Caco-2 (cell line): ENCODE measurements around the gene C4BPB. TPM values are rescaled to one million over a fixed set of nuclear protein-coding genes. Genes with fewer than 3 reads are reported as not detected.

Experiments
- BruUV-seq: library from RNA; stranded (reverse); fragments of 400-500 nt; replicated peaks from 2 replicates; lab custom pipeline; 2021; lab: Mats Ljungman, UMichigan
- CTCF ChIA-PET: fragments of 300-600 bp; sonication (Branson Sonifier 250); formaldehyde crosslinking; loops from one replicate; lab custom pipeline; 2022; ENCODE audit warnings: antibody characterized with exemption; lab: Charles Lee
- POLR2A ChIA-PET: fragments of 300-600 bp; sonication (Branson Sonifier 250); formaldehyde crosslinking; loops from one replicate; lab custom pipeline; 2022; ENCODE audit warnings: antibody characterized with exemption; lab: Charles Lee
- DNase-seq, 2 experiments: peaks; one replicate each; pipeline versions ENCODE4 v3.0.0 to v3.0.0-alpha.2; 2020 to 2022
- H3K27me3 ChIP-seq: replicated peaks from 2 replicates; pipeline ENCODE4 v1.6.0; 2011; ENCODE audit warnings: low read length; ENCODE audit not compliant: control insufficient read depth, insufficient read depth
- H3K36me3 ChIP-seq: 2 replicates; pipeline ENCODE4 v1.5.1; 2011; ENCODE audit warnings: low read length; ENCODE audit not compliant: control insufficient read depth, insufficient read depth
- H3K4me1 ChIP-seq: fragments of 250-450 bp; sonication (Bioruptor Pico); 2 replicates; pipeline ENCODE4 v1.5.1; 2020; ENCODE audit warnings: mild to moderate bottlenecking
- H3K4me3 ChIP-seq: 2 replicates; pipeline ENCODE4 v1.5.1; 2011; ENCODE audit warnings: low read depth, mild to moderate bottlenecking, control low read depth, low read length
- H3K9me3 ChIP-seq: fragments of 250-450 bp; sonication (Bioruptor Pico); 2 replicates; pipeline ENCODE4 v1.5.1; 2020; ENCODE audit warnings: mild to moderate bottlenecking, moderate library complexity
- H3K27ac Mint-ChIP-seq: one replicate; pipeline ENCODE4 v1.8.0; 2022; ENCODE audit warnings: mixed read lengths; ENCODE audit not compliant: unreplicated experiment
- H3K27me3 Mint-ChIP-seq: one replicate; pipeline ENCODE4 v1.8.0; 2022; ENCODE audit warnings: mixed read lengths; ENCODE audit not compliant: insufficient read depth, unreplicated experiment
- H3K36me3 Mint-ChIP-seq: one replicate; pipeline ENCODE4 v1.8.0; 2022; ENCODE audit warnings: mild to moderate bottlenecking, mixed read lengths; ENCODE audit not compliant: insufficient read depth, unreplicated experiment
- H3K4me1 Mint-ChIP-seq: one replicate; pipeline ENCODE4 v1.8.0; 2022; ENCODE audit warnings: low read depth, mixed read lengths; ENCODE audit not compliant: unreplicated experiment
- H3K4me3 Mint-ChIP-seq: one replicate; pipeline ENCODE4 v1.8.0; 2022; ENCODE audit warnings: mild to moderate bottlenecking, moderate library complexity, mixed read lengths; ENCODE audit not compliant: unreplicated experiment
- H3K9me3 Mint-ChIP-seq: one replicate; pipeline ENCODE4 v1.8.0; 2022; ENCODE audit warnings: mixed read lengths; ENCODE audit not compliant: unreplicated experiment
- CTCF ChIP-seq, 2 experiments: fragments of 200-600 bp in 1 of 2; IDR thresholded peaks; 1 replicate in 1 of 2; 2 replicates in 1 of 2; pipeline versions ENCODE4 v1.5.1 to v1.8.0; 2011 to 2022; ENCODE audit warnings: antibody characterized with exemption in 1 of 2, control low read depth in 1 of 2, inconsistent platforms in 1 of 2, low read depth in 1 of 2, low read length in 1 of 2, mild to moderate bottlenecking in 1 of 2, moderate library complexity in 1 of 2; ENCODE audit not compliant: insufficient read depth in 1 of 2, severe bottlenecking in 1 of 2, unreplicated experiment in 1 of 2
- intact Hi-C: fragments of 100-400 bp; cut with micrococcal nuclease; formaldehyde crosslinking; loops from one replicate; pipeline ENCODE4 v1.10.0; 2022; ENCODE audit not compliant: unreplicated experiment
- total RNA-seq: library from RNA; stranded (reverse); gene quantifications from 2 replicates; pipeline ENCODE4 v1.2.3, GENCODE V29; 2022

The C4BPB gene
- total RNA-seq, 1 experiment from 2014 or later: 99.8 TPM

DNA sequence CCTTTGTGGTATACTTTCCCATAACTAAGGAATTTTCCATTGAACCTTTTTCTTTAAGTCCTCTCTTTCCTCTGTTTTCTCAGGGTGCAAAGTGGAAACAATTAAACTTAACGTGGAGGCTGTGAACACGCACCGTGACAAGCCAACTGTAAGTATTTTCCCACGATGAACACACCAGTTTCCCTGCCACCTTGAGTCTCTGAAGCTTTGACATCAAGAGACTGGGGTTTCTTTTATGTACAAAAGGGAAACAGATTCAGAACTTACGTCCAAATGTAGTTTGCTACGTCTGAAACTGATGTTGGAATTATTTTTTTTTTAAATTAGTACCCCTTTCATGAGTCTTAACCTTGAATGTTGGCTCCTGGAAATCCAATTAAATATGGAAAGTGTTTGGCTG is 17.2 kb upstream of the C4BPB start:
- Mint-ChIP-seq H3K4me1 (no peaks in the 10 kb centered on the region), H3K4me3 (no peak overlapping the region), H3K27ac (no peak overlapping the region), H3K27me3 (no peaks in the 10 kb centered on the region), H3K36me3 (peaks cover 19% of the 10 kb centered on the region), H3K9me3 (no peaks in the 10 kb centered on the region)
- Histone ChIP-seq H3K9me3 (no peaks in the 10 kb centered on the region), H3K27me3 (no peaks in the 10 kb centered on the region), H3K36me3 (peaks cover 3% of the 10 kb centered on the region), H3K4me3 (no peak overlapping the region), H3K4me1 (no peaks in the 10 kb centered on the region)
- ChIA-PET CTCF (interaction anchor here (0.7 kb wide), 1 partner anchor 19 kb away, joined by 3 read pairs; the partner anchor contains the start of gene PFKFB2), POLR2A (no interaction called here)
- TF ChIP-seq CTCF (IDR thresholded peaks at IDR 0.05; ENCODE audit: insufficient read depth in 1 of 2, low read depth in 1 of 2, low read length in 1 of 2, severe bottlenecking in 1 of 2, unreplicated experiment in 1 of 2): no peak
- no TSS peak for BruUV-seq
- intact Hi-C loops: no loop called here
- no peak for DNase-seq

- no peak overlapping the region for H3K27ac Mint-ChIP-seq
- H3K4me3 Mint-ChIP-seq: no peak overlapping the region
- no peaks in the 10 kb centered on the region for H3K27me3 ChIP-seq
- no TSS peak for BruUV-seq
- no peak for DNase-seq
- no peaks in the 10 kb centered on the region for H3K27me3 Mint-ChIP-seq
- no peaks in the 10 kb centered on the region for H3K4me1 ChIP-seq
- POLR2A ChIA-PET: no interaction called here
- no peaks in the 10 kb centered on the region for H3K9me3 Mint-ChIP-seq
- peaks cover 3% of the 10 kb centered on the region for H3K36me3 ChIP-seq
- H3K4me3 ChIP-seq: no peak overlapping the region
- intact Hi-C loops: no loop called here
- H3K9me3 ChIP-seq: no peaks in the 10 kb centered on the region
- TF ChIP-seq CTCF (IDR thresholded peaks at IDR 0.05; ENCODE audit: insufficient read depth in 1 of 2, low read depth in 1 of 2, low read length in 1 of 2, severe bottlenecking in 1 of 2, unreplicated experiment in 1 of 2): no peak
- CTCF ChIA-PET: no interaction called here
- no peaks in the 10 kb centered on the region for H3K4me1 Mint-ChIP-seq
- peaks cover 19% of the 10 kb centered on the region for H3K36me3 Mint-ChIP-seq
Measured at GRCh38 chr1:207072233-207072632, 16.4 kb upstream of the C4BPB start.

GRCh38 chr1:207073906-207074820 is 14.5 kb upstream of the C4BPB start:
- BruUV-seq: no TSS peak
- H3K4me3 ChIP-seq: no peak overlapping the region
- intact Hi-C loops: no loop called here
- no peaks in the 10 kb centered on the region for H3K4me1 ChIP-seq
- Mint-ChIP-seq H3K9me3 (no peaks in the 10 kb centered on the region), H3K4me1 (no peaks in the 10 kb centered on the region), H3K27ac (no peak overlapping the region), H3K4me3 (no peak overlapping the region), H3K36me3 (peaks cover 6% of the 10 kb centered on the region), H3K27me3 (no peaks in the 10 kb centered on the region)
- no peak for TF ChIP-seq CTCF (IDR thresholded peaks at IDR 0.05; ENCODE audit: insufficient read depth in 1 of 2, low read depth in 1 of 2, low read length in 1 of 2, severe bottlenecking in 1 of 2, unreplicated experiment in 1 of 2)
- CTCF ChIA-PET: no interaction called here
- no peaks in the 10 kb centered on the region for H3K27me3 ChIP-seq
- no peaks in the 10 kb centered on the region for H3K9me3 ChIP-seq
- no peak for DNase-seq
- H3K36me3 ChIP-seq: peaks cover 3% of the 10 kb centered on the region
- POLR2A ChIA-PET: interaction anchor here (0.6 kb wide), 1 partner anchor 49 kb away, joined by 4 read pairs; no protein-coding TSS in a partner anchor
